Liver (tissue), 9 donors: ENCODE results near the gene SCP2. TPM values are rescaled to one million over a fixed set of nuclear protein-coding genes. Genes with fewer than 3 reads are reported as not detected.

Source experiments
- DNase-seq: peaks from one replicate; pipeline ENCODE4 v3.0.0-alpha.2; 2017; ENCODE audit warnings: low spot score
- H3K27ac ChIP-seq, 2 donors: one replicate each; pipeline ENCODE4 v1.7.0; 2013; ENCODE audit warnings: inconsistent platforms in 2 of 2, low read length in 2 of 2, control low read depth in 1 of 2, low read depth in 1 of 2, mild to moderate bottlenecking in 1 of 2
- H3K27me3 ChIP-seq, 4 donors: one replicate each; pipeline versions ENCODE4 v1.6.1 to v1.7.0; 2013; ENCODE audit warnings: low read length in 3 of 4, inconsistent platforms in 1 of 4, mild to moderate bottlenecking in 1 of 4, moderate library complexity in 1 of 4; ENCODE audit not compliant: control insufficient read depth in 4 of 4, insufficient read depth in 4 of 4
- H3K36me3 ChIP-seq, 4 donors: one replicate each; pipeline versions ENCODE4 v1.6.1 to v1.7.0; 2013; ENCODE audit warnings: low read length in 3 of 4, mild to moderate bottlenecking in 3 of 4, low read depth in 1 of 4, moderate library complexity in 1 of 4; ENCODE audit not compliant: control insufficient read depth in 4 of 4, insufficient read depth in 3 of 4
- H3K4me1 ChIP-seq, 4 donors: one replicate each; pipeline versions ENCODE4 v1.6.1 to v1.7.0; 2013; ENCODE audit warnings: low read length in 3 of 4, mild to moderate bottlenecking in 3 of 4, moderate library complexity in 1 of 4; ENCODE audit not compliant: control insufficient read depth in 4 of 4, insufficient read depth in 4 of 4
- H3K4me3 ChIP-seq, 3 donors: one replicate each; pipeline versions ENCODE4 v1.6.1 to v1.7.0; 2013; ENCODE audit warnings: low read length in 3 of 3, control low read depth in 1 of 3, low read depth in 1 of 3, mild to moderate bottlenecking in 1 of 3
- H3K9ac ChIP-seq, 2 donors: one replicate each; pipeline ENCODE4 v1.7.0; 2013; ENCODE audit warnings: low read length in 2 of 2, mild to moderate bottlenecking in 2 of 2, moderate library complexity in 2 of 2, control low read depth in 1 of 2, low read depth in 1 of 2
- H3K9me3 ChIP-seq, 4 donors: one replicate each; pipeline versions ENCODE4 v1.6.1 to v1.7.0; 2013; ENCODE audit warnings: low read length in 3 of 4; ENCODE audit not compliant: control insufficient read depth in 4 of 4
- EGR1 ChIP-seq, 2 donors: IDR thresholded peaks; 2 replicates each; pipeline ENCODE4 v1.6.1; 2016 to 2018; ENCODE audit warnings: antibody characterized with exemption in 2 of 2, low read depth in 2 of 2
- FOXA1 ChIP-seq: IDR thresholded peaks from 2 replicates; pipeline ENCODE4 v1.6.1; 2016; ENCODE audit warnings: antibody characterized with exemption
- FOXA2 ChIP-seq: IDR thresholded peaks from 2 replicates; pipeline ENCODE4 v1.6.1; 2016; ENCODE audit warnings: antibody characterized with exemption
- HNF4A ChIP-seq, 2 donors: conservative IDR thresholded peaks; 2 replicates each; pipeline ENCODE4 v1.6.1; 2016; ENCODE audit warnings: antibody characterized with exemption in 2 of 2, mild to moderate bottlenecking in 2 of 2
- HNF4G ChIP-seq: IDR thresholded peaks from 2 replicates; pipeline ENCODE4 v1.6.1; 2016; ENCODE audit warnings: antibody characterized with exemption
- NR2F2 ChIP-seq: IDR thresholded peaks from 2 replicates; pipeline ENCODE4 v1.6.1; 2016; ENCODE audit warnings: antibody characterized with exemption
- RAD21 ChIP-seq, 2 donors: IDR thresholded peaks; 2 replicates each; pipeline ENCODE4 v1.6.1; 2016; ENCODE audit warnings: antibody characterized with exemption in 2 of 2, mild to moderate bottlenecking in 2 of 2
- RXRA ChIP-seq, 2 donors: IDR thresholded peaks; 2 replicates each; pipeline ENCODE4 v1.6.1; 2017 to 2018; ENCODE audit warnings: antibody characterized with exemption in 2 of 2, mild to moderate bottlenecking in 1 of 2
- SP1 ChIP-seq: IDR thresholded peaks from 2 replicates; pipeline ENCODE4 v1.6.1; 2018; ENCODE audit warnings: antibody characterized with exemption, mild to moderate bottlenecking
- TAF1 ChIP-seq: conservative IDR thresholded peaks from 2 replicates; pipeline ENCODE4 v1.6.1; 2016; ENCODE audit warnings: antibody characterized with exemption, mild to moderate bottlenecking
- YY1 ChIP-seq: IDR thresholded peaks from 2 replicates; pipeline ENCODE4 v1.6.1; 2016; ENCODE audit warnings: antibody characterized with exemption, mild to moderate bottlenecking
- WGBS: extraction: QIAGEN DNeasy Blood & Tissue Kit; methylation state at CpG from one replicate; pipeline ENCODE4 v1.1.7; 2013; 5-methylcytosine and 5-hydroxymethylcytosine counted together
- polyA plus RNA-seq, 2 donors: library from polyadenylated mRNA; stranded (reverse) in 1 of 2; unstranded in 1 of 2; fragments of 200-250 nt in 1 of 2; fragments of >200 nt in 1 of 2; fragmentation: Nextera tagmentation in 1 of 2; extraction: Ambion mirVana in 1 of 2; gene quantifications; one replicate each; pipeline versions ENCODE4 v1.2.1 to v1.2.3, GENCODE V29; 2013 to 2015
- total RNA-seq, 2 donors: library from RNA; depleted of rRNA; stranded (reverse); fragments of >200 nt; gene quantifications; one replicate each; pipeline ENCODE4 v1.2.3, GENCODE V29; 2014
- TF ChIP-seq, protein P1 (sequence below): fragments of 150-350 bp; IDR thresholded peaks from 2 replicates; pipeline ENCODE4 v1.5.1; 2017; ENCODE audit warnings: improper control_type of control experiment, low read depth, low read length; ENCODE audit not compliant: missing input control
- TF ChIP-seq, protein P2 (sequence below): IDR thresholded peaks from 2 replicates; pipeline ENCODE4 v1.6.1; 2016; ENCODE audit warnings: antibody characterized with exemption
- TF ChIP-seq, protein P3 (sequence below): IDR thresholded peaks from 2 replicates; pipeline ENCODE4 v1.6.1; 2016; ENCODE audit warnings: antibody characterized with exemption
- TF ChIP-seq, protein P4 (sequence below): IDR thresholded peaks from 2 replicates; pipeline ENCODE4 v1.6.1; 2016; ENCODE audit warnings: antibody characterized with exemption
- donor health status: healthy.
- donor health status: healthy.
- donor health status: healthy.
- donor health status: healthy.
- donor health status: healthy.

The SCP2 gene
- total and polyA plus RNA-seq, 4 donors = 122 to 811 (median 529) TPM

DNA sequence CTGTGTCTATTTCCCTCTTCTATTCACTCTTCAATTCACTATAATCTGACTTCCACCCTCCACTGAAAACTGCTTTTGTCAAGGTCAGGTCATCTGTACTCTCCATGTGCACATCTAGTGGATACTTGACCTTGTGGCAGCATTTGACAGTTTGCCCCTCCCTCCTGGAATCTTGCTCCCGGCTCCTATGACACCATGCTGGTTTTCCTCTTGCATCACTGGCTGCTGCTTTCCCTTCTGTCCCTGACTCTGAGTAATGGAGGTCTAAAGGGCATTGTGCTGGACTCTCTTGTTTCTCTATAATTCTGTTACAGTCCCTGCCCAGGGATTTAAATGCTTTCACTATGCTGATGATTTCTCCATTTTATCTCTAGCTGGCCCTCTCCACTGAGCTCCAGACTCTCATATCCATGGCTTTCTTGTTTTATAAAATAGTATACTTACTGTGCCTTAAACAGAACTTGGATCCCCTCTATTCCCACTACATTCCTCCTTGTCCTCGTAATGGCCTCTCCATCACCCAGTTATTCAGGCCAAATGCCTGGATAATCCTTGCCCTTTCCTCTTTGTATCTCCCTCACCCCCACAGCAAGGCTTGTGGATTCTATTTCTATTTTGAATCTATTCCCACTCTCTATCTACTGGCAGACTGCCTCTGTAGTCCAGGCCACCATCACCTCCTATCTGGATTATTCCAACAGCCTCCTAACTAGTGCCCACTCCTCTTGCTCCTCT lies 98.1 kb downstream of the SCP2 start (continued):
- TF ChIP-seq, protein P1, sequence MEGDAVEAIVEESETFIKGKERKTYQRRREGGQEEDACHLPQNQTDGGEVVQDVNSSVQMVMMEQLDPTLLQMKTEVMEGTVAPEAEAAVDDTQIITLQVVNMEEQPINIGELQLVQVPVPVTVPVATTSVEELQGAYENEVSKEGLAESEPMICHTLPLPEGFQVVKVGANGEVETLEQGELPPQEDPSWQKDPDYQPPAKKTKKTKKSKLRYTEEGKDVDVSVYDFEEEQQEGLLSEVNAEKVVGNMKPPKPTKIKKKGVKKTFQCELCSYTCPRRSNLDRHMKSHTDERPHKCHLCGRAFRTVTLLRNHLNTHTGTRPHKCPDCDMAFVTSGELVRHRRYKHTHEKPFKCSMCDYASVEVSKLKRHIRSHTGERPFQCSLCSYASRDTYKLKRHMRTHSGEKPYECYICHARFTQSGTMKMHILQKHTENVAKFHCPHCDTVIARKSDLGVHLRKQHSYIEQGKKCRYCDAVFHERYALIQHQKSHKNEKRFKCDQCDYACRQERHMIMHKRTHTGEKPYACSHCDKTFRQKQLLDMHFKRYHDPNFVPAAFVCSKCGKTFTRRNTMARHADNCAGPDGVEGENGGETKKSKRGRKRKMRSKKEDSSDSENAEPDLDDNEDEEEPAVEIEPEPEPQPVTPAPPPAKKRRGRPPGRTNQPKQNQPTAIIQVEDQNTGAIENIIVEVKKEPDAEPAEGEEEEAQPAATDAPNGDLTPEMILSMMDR = no peak
- TF ChIP-seq, protein P2, sequence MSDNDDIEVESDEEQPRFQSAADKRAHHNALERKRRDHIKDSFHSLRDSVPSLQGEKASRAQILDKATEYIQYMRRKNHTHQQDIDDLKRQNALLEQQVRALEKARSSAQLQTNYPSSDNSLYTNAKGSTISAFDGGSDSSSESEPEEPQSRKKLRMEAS = peak; percentile 36
- no peak for TF ChIP-seq TAF1

DNA sequence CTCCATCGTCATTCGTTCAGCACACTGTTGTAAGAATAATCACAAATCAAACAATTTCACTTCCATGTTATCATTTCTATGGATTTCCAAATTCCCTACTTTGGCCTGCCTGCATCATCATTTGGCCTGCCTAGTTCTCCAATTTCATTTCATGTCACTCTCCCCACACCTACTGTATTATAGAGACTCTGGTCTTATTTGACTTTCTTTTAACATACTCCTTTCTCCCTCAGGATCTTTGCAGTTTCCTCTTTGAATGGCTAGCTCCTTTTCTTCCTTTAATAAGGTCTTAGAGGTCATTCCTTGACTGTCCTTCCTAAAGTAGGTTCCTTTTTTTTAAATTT lies 98.7 kb downstream of the SCP2 start:
- 56% methylated on average over 2 of the region's 2 CpGs for WGBS
- Histone ChIP-seq H3K4me3 (no peak overlapping the region), H3K9ac (no peak overlapping the region), H3K9me3 (no peaks in the 10 kb centered on the region), H3K4me1 (peaks cover 8 to 14% (median 10%) of the 10 kb centered on the region in 4 donors), H3K27ac (peak overlapping the region; percentile 72 to 83), H3K27me3 (no peaks in the 10 kb centered on the region), H3K36me3 (peaks cover 3 to 36% (median 21%) of the 10 kb centered on the region in 4 donors)
- TF ChIP-seq FOXA1 (no peak), HNF4A (conservative IDR thresholded peaks at IDR 0.05) (no peak), NR2F2 (no peak), TAF1 (no peak), YY1 (no peak), EGR1 (IDR thresholded peaks at IDR 0.05; ENCODE audit: low read depth in 2 of 2) (no peak), FOXA2 (no peak), HNF4G (no peak), SP1 (no peak), RXRA (IDR thresholded peaks at IDR 0.05) (no peak)
- TF ChIP-seq, protein P3, sequence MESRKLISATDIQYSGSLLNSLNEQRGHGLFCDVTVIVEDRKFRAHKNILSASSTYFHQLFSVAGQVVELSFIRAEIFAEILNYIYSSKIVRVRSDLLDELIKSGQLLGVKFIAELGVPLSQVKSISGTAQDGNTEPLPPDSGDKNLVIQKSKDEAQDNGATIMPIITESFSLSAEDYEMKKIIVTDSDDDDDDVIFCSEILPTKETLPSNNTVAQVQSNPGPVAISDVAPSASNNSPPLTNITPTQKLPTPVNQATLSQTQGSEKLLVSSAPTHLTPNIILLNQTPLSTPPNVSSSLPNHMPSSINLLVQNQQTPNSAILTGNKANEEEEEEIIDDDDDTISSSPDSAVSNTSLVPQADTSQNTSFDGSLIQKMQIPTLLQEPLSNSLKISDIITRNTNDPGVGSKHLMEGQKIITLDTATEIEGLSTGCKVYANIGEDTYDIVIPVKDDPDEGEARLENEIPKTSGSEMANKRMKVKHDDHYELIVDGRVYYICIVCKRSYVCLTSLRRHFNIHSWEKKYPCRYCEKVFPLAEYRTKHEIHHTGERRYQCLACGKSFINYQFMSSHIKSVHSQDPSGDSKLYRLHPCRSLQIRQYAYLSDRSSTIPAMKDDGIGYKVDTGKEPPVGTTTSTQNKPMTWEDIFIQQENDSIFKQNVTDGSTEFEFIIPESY = no peak
- TF ChIP-seq, protein P1 = no peak
- no peak for DNase-seq

DNA sequence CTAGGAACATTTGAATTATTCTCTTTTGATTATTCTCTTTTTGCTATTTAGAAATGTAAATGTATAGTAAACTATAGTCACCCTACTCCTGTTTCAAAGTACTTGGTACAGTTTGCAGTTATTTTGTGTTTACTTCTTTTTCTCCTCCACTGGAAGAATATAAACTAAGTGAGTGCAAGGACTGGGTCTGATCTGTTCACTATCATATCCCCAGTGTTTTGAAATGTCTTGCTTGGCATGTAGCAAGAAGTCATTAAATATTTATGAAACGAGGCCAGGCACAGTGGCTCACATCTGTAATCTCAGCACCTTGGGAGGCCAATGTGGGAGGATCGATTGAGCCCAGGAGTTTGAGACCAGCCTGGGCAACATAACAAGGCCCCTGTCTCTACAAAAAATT lies 99.2 kb downstream of the SCP2 start:
- peaks cover 3 to 41% (median 22%) of the 10 kb centered on the region in 4 donors for H3K36me3 ChIP-seq
- DNase-seq = no peak
- H3K27ac ChIP-seq = no peak overlapping the region
- WGBS = 76% methylated on average over 2 of the region's 2 CpGs
- no peaks in the 10 kb centered on the region for H3K27me3 ChIP-seq
- TF ChIP-seq NR2F2 (no peak), RAD21 (IDR thresholded peaks at IDR 0.05) (no peak), FOXA1 (no peak), SP1 (no peak), EGR1 (IDR thresholded peaks at IDR 0.05; ENCODE audit: low read depth in 2 of 2) (no peak), RXRA (IDR thresholded peaks at IDR 0.05) (no peak), YY1 (no peak), TAF1 (no peak), HNF4G (no peak), HNF4A (conservative IDR thresholded peaks at IDR 0.05) (no peak), FOXA2 (no peak)
- TF ChIP-seq, protein P2 = no peak
- TF ChIP-seq, protein P4, sequence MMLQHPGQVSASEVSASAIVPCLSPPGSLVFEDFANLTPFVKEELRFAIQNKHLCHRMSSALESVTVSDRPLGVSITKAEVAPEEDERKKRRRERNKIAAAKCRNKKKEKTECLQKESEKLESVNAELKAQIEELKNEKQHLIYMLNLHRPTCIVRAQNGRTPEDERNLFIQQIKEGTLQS = no peak
- TF ChIP-seq, protein P3 = no peak
- peaks cover 8 to 14% (median 10%) of the 10 kb centered on the region in 4 donors for H3K4me1 ChIP-seq
- H3K4me3 ChIP-seq = no peak overlapping the region
- no peak overlapping the region for H3K9ac ChIP-seq
- no peaks in the 10 kb centered on the region for H3K9me3 ChIP-seq
